HG03175 (cell line): ENCODE data around the gene ANKRD44.

Source experiments
- ATAC-seq: cut with Tn5 transposase; IDR thresholded peaks from one replicate; pipeline ENCODE4 v1.9.1; 2021; ENCODE audit warnings: mild to moderate bottlenecking, moderate library complexity; ENCODE audit not compliant: unreplicated experiment

The ANKRD44 gene

GRCh38 chr2:197241153-197241552, 69.4 kb downstream of the ANKRD44 start:
- ATAC-seq, result no peak

GRCh38 chr2:197240421-197241041, 70.0 kb downstream of the ANKRD44 start:
- peak; percentile 36 for ATAC-seq

- ATAC-seq, result peak; percentile 20
Observed at GRCh38 chr2:197240018-197240417, 70.6 kb downstream of the ANKRD44 start.

GRCh38 chr2:197239434-197239833, 71.1 kb downstream of the ANKRD44 start:
- ATAC-seq, result peak; percentile 75

GRCh38 chr2:197238043-197238365, 72.6 kb downstream of the ANKRD44 start:
- ATAC-seq, result no peak

- no peak for ATAC-seq
Observed at GRCh38 chr2:197237291-197238042, 73.1 kb downstream of the ANKRD44 start.

GRCh38 chr2:197236816-197237215, 73.8 kb downstream of the ANKRD44 start:
- no peak for ATAC-seq

GRCh38 chr2:197236159-197236558, 74.4 kb downstream of the ANKRD44 start:
- ATAC-seq, result no peak

- no peak for ATAC-seq
Observed at GRCh38 chr2:197235711-197236110, 74.9 kb downstream of the ANKRD44 start.

- ATAC-seq, result no peak
Observed at GRCh38 chr2:197234671-197235191, 75.8 kb downstream of the ANKRD44 start.

GRCh38 chr2:197233473-197233872, 77.1 kb downstream of the ANKRD44 start:
- no peak for ATAC-seq

- no peak for ATAC-seq
Observed at GRCh38 chr2:197232010-197232409, 78.6 kb downstream of the ANKRD44 start.

- no peak for ATAC-seq
Observed at GRCh38 chr2:197229509-197230443, 80.8 kb downstream of the ANKRD44 start.

- no peak for ATAC-seq
Observed at GRCh38 chr2:197223451-197223850, 87.1 kb downstream of the ANKRD44 start.

- no peak for ATAC-seq
Observed at GRCh38 chr2:197219636-197220035, 90.9 kb downstream of the ANKRD44 start.

GRCh38 chr2:197217541-197217940, 93.0 kb downstream of the ANKRD44 start:
- ATAC-seq, result no peak

GRCh38 chr2:197216361-197216979, 94.1 kb downstream of the ANKRD44 start:
- ATAC-seq, result peak; percentile 67

- ATAC-seq, result peak; percentile 48
Observed at GRCh38 chr2:197215748-197216360, 94.7 kb downstream of the ANKRD44 start.

- ATAC-seq, result no peak
Observed at GRCh38 chr2:197212344-197213262, 98.0 kb downstream of the ANKRD44 start.
